Measurements from ENCODE around the gene ZNF579.
"Not testable (repeated sequence)": the region's sequence is repeated elsewhere in the genome, so short reads cannot be mapped to it uniquely, and the experiment has no call there.

Gene ZNF579

DNA sequence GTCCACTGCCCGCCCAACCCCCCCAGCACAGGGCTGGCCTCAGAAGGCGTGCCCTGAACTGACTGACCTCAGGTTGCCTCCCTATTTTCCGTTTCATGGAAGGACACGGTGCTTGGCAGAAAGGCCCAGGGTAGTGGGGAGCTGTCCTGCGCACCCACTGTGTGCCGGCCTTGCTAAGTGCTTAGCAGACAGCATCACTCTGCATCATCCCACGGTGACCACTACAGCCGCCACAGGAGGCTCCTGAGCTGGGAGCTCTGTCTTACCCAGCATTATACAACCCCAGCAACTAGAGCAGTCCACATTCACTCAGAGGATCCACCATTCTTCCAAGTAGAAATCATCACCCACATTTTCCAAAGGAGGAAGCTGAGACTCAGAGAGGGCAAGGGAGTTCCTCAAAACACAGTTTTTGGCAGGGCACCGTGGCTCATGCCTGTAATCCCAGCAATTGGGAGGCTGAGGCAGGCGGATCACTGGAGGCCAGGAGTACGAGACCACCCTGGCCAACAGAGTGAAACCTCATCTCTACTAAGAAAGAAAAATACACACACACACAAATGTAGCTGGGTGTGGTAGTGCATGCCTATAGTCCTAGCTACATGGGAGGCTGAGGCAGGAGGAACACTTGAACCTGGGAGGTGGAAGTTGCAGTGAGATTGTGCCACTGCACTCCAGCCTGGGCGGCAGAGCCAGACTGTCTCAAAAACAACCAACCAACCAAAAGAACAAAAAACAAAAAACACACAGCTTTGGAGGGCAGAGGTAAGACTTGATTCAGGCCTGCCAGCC, 45.3 kb downstream of the ZNF579 start:
- in situ Hi-C loops (cut with HindIII; ENCODE audit: low pct_ligation_motif_present, low pct_unique_long_range_greater_than_20kb, low sequenced_read_pairs) = no loop called here

DNA sequence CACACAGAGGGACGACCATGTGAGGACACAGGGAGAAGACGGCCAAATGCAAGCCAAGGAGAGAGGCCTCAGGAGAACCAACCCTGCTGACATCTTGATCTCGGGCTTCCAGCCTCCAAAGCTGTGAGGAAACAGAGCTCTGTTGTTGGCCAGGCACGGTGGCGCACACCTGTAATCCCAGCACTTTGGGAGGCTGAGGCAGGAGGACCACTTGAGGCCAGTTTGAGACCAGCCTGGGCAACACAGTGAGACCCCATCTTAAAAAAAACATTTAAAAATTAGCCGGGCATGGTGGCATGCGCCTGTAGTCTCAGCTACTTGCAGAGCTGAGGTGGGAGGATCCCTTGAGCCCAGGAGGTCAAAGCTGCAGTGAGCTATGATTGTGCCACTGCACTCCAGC, 46.4 kb downstream of the ZNF579 start:
- in situ Hi-C loops (cut with HindIII; ENCODE audit: low pct_ligation_motif_present, low pct_unique_long_range_greater_than_20kb, low sequenced_read_pairs); DNase-seq: not testable (repeated sequence)

More for the DNA sequence above, 45.3 kb downstream of the ZNF579 start:
- no peak for DNase-seq

GRCh38 chr19:55530996-55531395, 49.7 kb downstream of the ZNF579 start:
- in situ Hi-C loops (cut with HindIII; ENCODE audit: low pct_ligation_motif_present, low pct_unique_long_range_greater_than_20kb, low sequenced_read_pairs) = no loop called here
- no peak for DNase-seq

DNA sequence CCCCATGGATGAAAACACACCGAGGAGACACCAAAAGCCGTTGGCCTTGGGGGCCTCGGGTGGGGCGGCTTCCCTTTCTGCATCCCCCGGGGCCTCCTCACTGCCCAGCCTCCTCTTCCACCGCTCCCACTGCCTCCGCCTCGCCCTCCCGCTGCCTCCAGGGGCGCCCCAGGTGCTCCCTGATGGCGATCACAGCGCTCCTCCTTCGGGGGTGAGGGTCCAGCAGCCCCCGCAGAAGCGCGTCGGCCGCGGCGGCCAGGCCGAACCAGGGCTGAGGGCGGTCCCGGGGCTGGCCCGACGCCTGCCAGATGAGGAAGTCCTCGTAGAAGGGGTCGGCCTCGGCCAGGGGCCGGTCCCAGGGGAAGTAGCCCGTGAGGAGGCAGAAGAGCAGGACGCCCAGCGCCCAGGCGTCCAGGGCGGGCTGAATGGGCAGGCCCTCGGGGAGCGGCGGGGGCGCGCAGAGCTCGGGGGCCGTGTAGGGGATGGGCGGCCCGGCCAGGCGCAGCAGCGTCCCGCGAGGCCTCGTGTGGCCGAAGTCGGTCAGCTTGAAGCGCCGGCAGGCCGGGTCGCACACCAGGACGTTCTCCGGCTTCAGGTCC, 50.9 kb downstream of the ZNF579 start:
- in situ Hi-C loops (cut with HindIII; ENCODE audit: low pct_ligation_motif_present, low pct_unique_long_range_greater_than_20kb, low sequenced_read_pairs) = no loop called here
- no peak for DNase-seq

DNA sequence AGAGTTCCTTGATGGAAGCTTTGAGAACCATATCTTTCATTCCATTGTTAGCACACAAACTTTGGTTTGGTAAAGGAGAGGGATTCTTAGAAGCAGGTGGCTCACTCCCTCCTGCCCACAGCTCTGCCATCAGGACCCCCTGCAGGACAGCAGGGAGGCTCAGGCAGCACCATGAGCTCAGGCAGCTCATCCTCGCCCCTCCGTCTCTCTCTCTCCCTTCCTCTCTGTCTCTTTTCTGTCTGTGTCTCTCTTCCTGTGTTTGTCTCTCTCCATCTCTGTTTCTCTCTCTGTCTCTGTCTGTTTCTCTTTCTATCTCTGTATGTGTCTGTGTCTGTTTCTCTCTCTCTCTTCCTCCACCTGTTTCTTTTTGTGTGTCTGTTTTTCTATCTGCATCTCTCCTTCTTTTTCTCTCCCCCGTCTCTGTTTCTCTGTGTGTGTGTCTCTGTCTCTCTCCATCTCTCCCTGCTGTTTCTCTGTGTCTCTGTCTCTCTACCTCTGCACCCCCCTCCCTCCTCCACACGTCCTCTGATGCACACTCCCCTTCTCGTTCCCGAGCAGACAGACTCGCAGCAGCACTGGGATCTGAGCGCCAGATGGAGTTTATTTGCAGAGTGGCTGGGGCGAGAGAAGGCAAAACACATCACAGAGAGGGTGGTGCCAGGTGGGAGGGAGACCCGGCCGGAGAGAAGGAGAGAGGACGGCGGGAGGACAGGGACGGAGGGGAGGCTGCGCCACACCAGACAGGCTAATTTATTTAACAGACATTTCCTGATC, 52.4 kb downstream of the ZNF579 start:
- no peak for DNase-seq
- in situ Hi-C loops (cut with HindIII; ENCODE audit: low pct_ligation_motif_present, low pct_unique_long_range_greater_than_20kb, low sequenced_read_pairs) = no loop called here

GRCh38 chr19:55527197-55528029, 53.2 kb downstream of the ZNF579 start:
- in situ Hi-C loops (cut with HindIII; ENCODE audit: low pct_ligation_motif_present, low pct_unique_long_range_greater_than_20kb, low sequenced_read_pairs) = no loop called here
- DNase-seq = no peak

Data from ACHN (cell line).